Adrenal gland (tissue), 12 donors: ENCODE results near the gene OTUB1. TPM values are rescaled to one million over a fixed set of nuclear protein-coding genes. Genes with fewer than 3 reads are reported as not detected.
A peak's percentile ranks its signal among the peaks of the same experiment; 100 is the strongest.

Experiments used
- DNase-seq, 7 donors: peaks; one replicate each; pipeline ENCODE4 v3.0.0-alpha.2; 2019 to 2020
- H3K27ac ChIP-seq, 5 donors: fragments of 200-600 bp; sonication (generic) in 4 of 5; 1 replicate in 3 of 5; 2 replicates in 2 of 5; pipeline versions ENCODE4 v1.5.1 to v1.8.0; 2016 to 2020; ENCODE audit warnings: mild to moderate bottlenecking in 1 of 5
- H3K27me3 ChIP-seq: fragments of 200-600 bp; 2 replicates; pipeline ENCODE4 v1.8.0; 2021
- H3K36me3 ChIP-seq, 2 donors: fragments of 200-600 bp; replicated peaks in 1 of 2; 1 replicate in 1 of 2; 2 replicates in 1 of 2; pipeline versions ENCODE4 v1.5.1 to v1.8.0; 2018 to 2022
- H3K4me1 ChIP-seq, 2 donors: fragments of 200-600 bp; replicated peaks in 1 of 2; 1 replicate in 1 of 2; 2 replicates in 1 of 2; pipeline versions ENCODE4 v1.5.1 to v1.8.0; 2018 to 2021
- H3K4me3 ChIP-seq, 4 donors: fragments of 200-600 bp; sonication (generic) in 3 of 4; one replicate each; pipeline ENCODE4 v1.5.1; 2016 to 2018
- H3K9me3 ChIP-seq, 3 donors: fragments of 200-600 bp; sonication (generic) in 1 of 3; replicated peaks in 1 of 3; 1 replicate in 2 of 3; 2 replicates in 1 of 3; pipeline versions ENCODE4 v1.5.1 to v1.8.0; 2016 to 2021
- POLR2A ChIP-seq, 2 donors: fragments of 450-650 bp; IDR thresholded peaks; one replicate each; pipeline ENCODE4 v1.6.1; 2017; ENCODE audit warnings: antibody characterized with exemption in 2 of 2, mild to moderate bottlenecking in 2 of 2, moderate library complexity in 1 of 2
- WGBS, 4 donors: extraction: QIAGEN DNeasy Blood & Tissue Kit in 2 of 4; methylation state at CpG; one replicate each; pipeline versions ENCODE4 v1.1.5 to v1.1.7; 2013 to 2017; 5-methylcytosine and 5-hydroxymethylcytosine counted together
- intact Hi-C, 2 donors: fragments of 100-400 bp; cut with DNase I; formaldehyde crosslinking; loops; one replicate each; pipeline versions ENCODE4 v1.14.1 to v1.15.0; 2022 to 2023
- polyA plus RNA-seq, 3 donors: library from polyadenylated mRNA; stranded (reverse); fragments of 200-250 nt in 2 of 3; fragments of 350-450 nt in 1 of 3; fragmentation: Illumina TruSeq in 1 of 3; extraction: RNeasy Lipid Tissue Mini Kit (QIAGEN cat#74804) in 1 of 3; gene quantifications; one replicate each; pipeline ENCODE4 v1.2.3, GENCODE V29; 2013 to 2014
- total RNA-seq, 9 donors: library from RNA; depleted of rRNA in 4 of 9; stranded (reverse); fragments of >200 nt in 4 of 9; fragments of 120-200 nt in 1 of 9; fragmentation: NEBNext Ultra II Directional in 1 of 9; extraction: Animal tissue kit (Norgen Biotek cat#: 25700) in 1 of 9; gene quantifications; one replicate each; pipeline versions ENCODE4 v1.1.0 to v1.2.4, GENCODE V29; 2013 to 2023
- TF ChIP-seq, protein P1 (sequence below), 6 experiments: fragments of 450-650 bp in 4 of 6; fragments of 200-600 bp in 2 of 6; sonication (generic) in 1 of 6; IDR thresholded peaks; 1 replicate in 5 of 6; 2 replicates in 1 of 6; pipeline versions ENCODE4 v1.5.1 to v1.8.0; 2016 to 2021; ENCODE audit warnings: antibody characterized with exemption in 6 of 6, mild to moderate bottlenecking in 2 of 6, moderate library complexity in 1 of 6
- donor health status: healthy with polysubstance abuse.
- donor health status: Bipolar disorder and iron deficiency.
- donor health status: DM: yes; HTN: yes; CAD: no.
- donor health status: DM: no; HTN: no; CAD: no.
- donor health status: DM: no; HTN: no; CAD: no.
- donor health status: DM: yes; HTN: yes; CAD: no.

Gene OTUB1
- total and polyA plus RNA-seq, 12 donors: 41.4 to 93.7 (median 66.6) TPM

DNA sequence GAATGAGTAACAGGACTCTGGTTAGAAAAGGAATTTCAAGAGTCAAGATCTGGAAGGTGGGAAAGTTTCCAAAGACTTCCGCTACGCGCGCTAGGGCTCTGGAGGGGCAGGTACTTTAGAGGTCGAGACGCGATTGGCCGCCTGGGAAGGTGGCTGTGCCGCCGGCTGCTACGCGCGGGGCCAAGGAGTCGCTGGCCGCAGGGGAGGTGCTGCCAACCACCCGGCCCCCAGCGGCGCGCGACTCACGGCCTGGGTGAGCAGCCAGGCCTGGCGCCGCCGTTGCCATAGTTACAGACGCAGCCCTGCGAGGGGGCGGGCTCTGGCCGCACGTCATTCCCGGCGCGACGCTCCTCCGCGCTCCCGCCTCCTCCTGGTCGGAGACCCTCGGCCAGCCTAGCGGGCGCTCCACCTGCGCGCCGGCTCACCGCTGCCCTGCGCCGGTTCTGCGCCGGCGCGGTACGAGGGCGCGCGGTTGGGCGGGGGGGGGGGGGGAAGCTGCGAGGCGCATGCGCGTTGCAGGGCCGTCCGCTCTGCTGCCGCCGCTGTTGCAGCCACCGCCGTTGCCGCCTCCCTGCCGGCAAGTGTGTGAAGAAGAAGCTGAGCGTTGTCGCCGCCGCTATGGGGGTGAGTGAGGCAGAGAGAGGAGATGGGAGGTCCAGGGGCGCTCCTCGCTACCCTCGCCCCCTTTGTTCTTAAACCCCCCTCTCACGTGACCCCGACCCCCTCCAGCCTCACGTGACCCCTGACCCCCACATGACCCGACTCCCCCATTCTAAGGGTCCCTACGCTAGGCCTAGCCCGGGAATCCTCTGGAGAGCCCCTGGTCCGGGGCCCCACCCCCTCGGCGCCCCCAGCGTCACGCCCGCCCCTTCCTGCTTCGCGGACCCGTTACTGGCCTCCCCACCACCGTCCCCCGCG lies 47.5 kb upstream of the OTUB1 start, which contains the start of gene NAA40:
NAA40 (plus strand) TSS at position 524 of the 918 bp plus-strand sequence; CDS start at position 619, 95 bp downstream.
- intact Hi-C loops: no loop called here
- Histone ChIP-seq H3K27me3 (no peaks in the 10 kb centered on the region), H3K27ac (peak within 1 kb of the TSS in 3 of 5 donors; percentile 28 to 77 (median 50)), H3K9me3 (no peaks in the 10 kb centered on the region), H3K4me3 (peak within 1 kb of the TSS in 3 of 4 donors; percentile 52 to 68 (median 64)), H3K4me1 (peaks cover 6 to 22% of the 10 kb centered on the region in 2 donors), H3K36me3 (no peaks in the 10 kb centered on the region)
- peak; percentile 26 to 48 for TF ChIP-seq POLR2A (IDR thresholded peaks at IDR 0.05)
- TF ChIP-seq, protein P1, sequence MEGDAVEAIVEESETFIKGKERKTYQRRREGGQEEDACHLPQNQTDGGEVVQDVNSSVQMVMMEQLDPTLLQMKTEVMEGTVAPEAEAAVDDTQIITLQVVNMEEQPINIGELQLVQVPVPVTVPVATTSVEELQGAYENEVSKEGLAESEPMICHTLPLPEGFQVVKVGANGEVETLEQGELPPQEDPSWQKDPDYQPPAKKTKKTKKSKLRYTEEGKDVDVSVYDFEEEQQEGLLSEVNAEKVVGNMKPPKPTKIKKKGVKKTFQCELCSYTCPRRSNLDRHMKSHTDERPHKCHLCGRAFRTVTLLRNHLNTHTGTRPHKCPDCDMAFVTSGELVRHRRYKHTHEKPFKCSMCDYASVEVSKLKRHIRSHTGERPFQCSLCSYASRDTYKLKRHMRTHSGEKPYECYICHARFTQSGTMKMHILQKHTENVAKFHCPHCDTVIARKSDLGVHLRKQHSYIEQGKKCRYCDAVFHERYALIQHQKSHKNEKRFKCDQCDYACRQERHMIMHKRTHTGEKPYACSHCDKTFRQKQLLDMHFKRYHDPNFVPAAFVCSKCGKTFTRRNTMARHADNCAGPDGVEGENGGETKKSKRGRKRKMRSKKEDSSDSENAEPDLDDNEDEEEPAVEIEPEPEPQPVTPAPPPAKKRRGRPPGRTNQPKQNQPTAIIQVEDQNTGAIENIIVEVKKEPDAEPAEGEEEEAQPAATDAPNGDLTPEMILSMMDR (IDR thresholded peaks at IDR 0.05): peak in 1 of 6 experiments; percentile 1
- DNase-seq: peak; percentile 95 to 96 (median 96)
- WGBS, 4 donors: 0% methylated on average over 21 to 86 of the region's 92 CpGs

DNA sequence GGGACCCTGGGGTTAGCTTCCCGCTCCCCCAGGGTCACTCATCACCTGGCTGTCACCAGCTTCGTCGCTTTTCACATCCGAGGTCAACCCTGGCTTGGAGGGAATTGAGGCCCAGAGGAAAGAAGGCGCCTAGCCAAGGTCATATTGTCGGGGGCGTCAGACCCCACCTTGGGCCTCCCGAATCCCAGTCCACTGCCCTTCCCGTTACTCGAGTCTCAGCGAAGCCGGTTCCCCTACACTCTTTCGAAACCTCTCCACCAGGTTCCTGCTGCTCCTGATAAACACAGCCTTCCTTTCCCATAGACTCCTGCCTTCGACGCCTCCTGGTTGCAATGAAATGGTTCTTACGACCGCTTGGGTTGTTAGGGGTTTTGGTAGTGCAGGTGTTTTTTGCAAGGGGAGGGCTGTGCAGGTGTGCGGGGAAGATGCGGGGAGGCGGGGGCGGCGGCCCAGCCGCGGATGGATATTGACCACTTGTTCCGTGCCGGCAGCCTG lies 46.8 kb upstream of the OTUB1 start:
- H3K9me3 ChIP-seq: no peaks in the 10 kb centered on the region
- peaks cover 10 to 29% of the 10 kb centered on the region in 2 donors for H3K4me1 ChIP-seq
- 0 to 3% (median 2%) methylated on average over 12 to 26 of the region's 26 CpGs for WGBS, 4 donors
- intact Hi-C loops: no loop called here
- H3K36me3 ChIP-seq: no peaks in the 10 kb centered on the region
- TF ChIP-seq POLR2A (IDR thresholded peaks at IDR 0.05): no peak
- TF ChIP-seq, protein P1 (IDR thresholded peaks at IDR 0.05): no peak
- no peaks in the 10 kb centered on the region for H3K27me3 ChIP-seq
- peak overlapping the region in 3 of 4 donors; percentile 52 to 68 (median 64) for H3K4me3 ChIP-seq
- DNase-seq: peak in 4 of 7 donors; percentile 24 to 47 (median 36)
- peak overlapping the region in 2 of 5 donors; percentile 28 to 77 for H3K27ac ChIP-seq

DNA sequence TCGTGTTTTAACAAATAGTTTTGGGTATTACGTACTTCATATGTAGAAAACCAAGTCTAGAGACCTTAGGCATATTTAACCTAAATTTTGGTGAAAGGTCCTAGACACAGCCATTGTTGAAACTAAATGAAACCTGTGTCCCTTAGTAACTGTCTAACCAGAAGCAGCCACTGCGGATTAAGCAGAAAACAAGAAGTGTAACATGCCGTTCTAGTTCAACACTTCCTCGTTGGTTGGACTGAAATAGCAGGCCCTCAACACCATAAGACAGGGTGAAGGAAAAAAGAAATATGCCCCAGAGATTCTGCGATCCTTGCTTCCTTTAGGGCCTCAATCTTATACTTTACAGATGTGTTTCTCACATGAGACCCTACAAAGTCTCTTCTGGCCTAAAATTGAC lies 45.5 kb upstream of the OTUB1 start:
- intact Hi-C loops: loop anchor here in 1 of 2 donors (10.0 kb wide), 1 partner anchor 176 kb away; the partner anchor contains the start of gene ZFTA
- 79 to 89% (median 82%) methylated on average over 6 of the region's 6 CpGs for WGBS, 4 donors
- TF ChIP-seq, protein P1 (IDR thresholded peaks at IDR 0.05): no peak
- TF ChIP-seq POLR2A (IDR thresholded peaks at IDR 0.05): no peak
- no peak for DNase-seq
- Histone ChIP-seq H3K4me1 (peaks cover 20 to 43% of the 10 kb centered on the region in 2 donors), H3K27me3 (no peaks in the 10 kb centered on the region), H3K4me3 (no peak overlapping the region), H3K36me3 (no peaks in the 10 kb centered on the region), H3K27ac (no peak overlapping the region), H3K9me3 (no peaks in the 10 kb centered on the region)

DNA sequence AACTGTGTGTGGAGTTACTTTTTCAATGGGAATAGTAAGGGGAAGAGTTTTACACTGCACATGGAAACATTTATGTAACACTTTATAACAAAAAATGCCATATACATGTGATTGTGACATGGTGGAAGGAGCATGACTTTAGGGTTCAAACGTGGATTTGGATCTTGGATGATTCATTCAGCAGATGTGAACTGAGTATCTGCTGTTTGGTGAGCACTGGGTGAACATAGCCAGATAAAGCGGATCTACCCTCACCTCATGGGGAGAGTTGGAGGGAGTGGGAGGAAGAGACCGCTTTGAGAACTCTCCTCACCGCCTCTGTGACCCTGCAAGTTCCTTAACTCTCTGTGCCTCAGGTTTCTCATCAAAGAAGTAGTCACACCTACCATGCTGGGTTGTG lies 44.3 kb upstream of the OTUB1 start:
- no peak for DNase-seq
- intact Hi-C loops: loop anchor here in 1 of 2 donors (10.0 kb wide), 1 partner anchor 177 kb away; the partner anchor contains the start of gene ZFTA
- no peaks in the 10 kb centered on the region for H3K27me3 ChIP-seq
- no peak overlapping the region for H3K4me3 ChIP-seq
- H3K36me3 ChIP-seq: peaks cover 0 to 10% of the 10 kb centered on the region in 2 donors
- 74 to 86% (median 77%) methylated on average over 4 of the region's 4 CpGs for WGBS, 4 donors
- no peaks in the 10 kb centered on the region for H3K9me3 ChIP-seq
- TF ChIP-seq, protein P1 (IDR thresholded peaks at IDR 0.05): no peak
- TF ChIP-seq POLR2A (IDR thresholded peaks at IDR 0.05): no peak
- no peak overlapping the region for H3K27ac ChIP-seq
- peaks cover 20 to 43% of the 10 kb centered on the region in 2 donors for H3K4me1 ChIP-seq
